Measurements from ENCODE around the gene SEMA3C. TPM values are rescaled to one million over a fixed set of nuclear protein-coding genes. Genes with fewer than 3 reads are reported as not detected.

The SEMA3C gene
- total RNA-seq, 1 experiment from 2014 or later = 232 TPM

- H3K9me3 ChIP-seq (ENCODE audit: control insufficient read depth, insufficient read depth, low read depth, low read length) = no peaks in the 10 kb centered on the region
- peaks cover 17% of the 10 kb centered on the region for H3K36me3 ChIP-seq (ENCODE audit: control insufficient read depth, insufficient read depth, low read length)
- H3K27ac ChIP-seq (ENCODE audit: low read length) = peak overlapping the region; percentile 87
- in situ Hi-C loops (cut with HindIII; ENCODE audit: low pct_unique_long_range_greater_than_20kb, low sequenced_read_pairs) = no loop called here
- ChIA-PET CTCF (no interaction called here), POLR2A (no interaction called here)
- H3K4me3 ChIP-seq (ENCODE audit: low read depth in 2 of 2, low read length in 2 of 2) = no peak overlapping the region
- peaks cover 81% of the 10 kb centered on the region for H3K4me1 ChIP-seq (ENCODE audit: control insufficient read depth, insufficient read depth, low read length)
- TF ChIP-seq TCF7L2 (IDR thresholded peaks at IDR 0.05; ENCODE audit: low read depth, low read length) (no peak), REST (IDR thresholded peaks at IDR 0.05; ENCODE audit: insufficient read depth in 1 of 2, low read depth in 2 of 2, low read length in 1 of 2) (no peak), POLR2AphosphoS5 (IDR thresholded peaks at IDR 0.05; ENCODE audit: low read depth, low read length) (no peak)
- intact Hi-C loops (cut with micrococcal nuclease; ENCODE audit: unreplicated experiment) = no loop called here
- BruUV-seq (replicated peaks) = no TSS peak
- ATAC-seq = no peak
- DNase-seq (ENCODE audit: low read depth, low spot score) = no peak
- H3K27me3 ChIP-seq (ENCODE audit: control insufficient read depth, insufficient read depth, low read length) = no peaks in the 10 kb centered on the region
Observed at GRCh38 chr7:80908360-80908797, 10.5 kb downstream of the SEMA3C start.

GRCh38 chr7:80907612-80908011 is 11.2 kb downstream of the SEMA3C start:
- Histone ChIP-seq H3K27me3 (ENCODE audit: control insufficient read depth, insufficient read depth, low read length) (no peaks in the 10 kb centered on the region), H3K4me3 (ENCODE audit: low read depth in 2 of 2, low read length in 2 of 2) (no peak overlapping the region; a peak in 1 of 4 replicates), H3K27ac (ENCODE audit: low read length) (peak overlapping the region; percentile 87), H3K4me1 (ENCODE audit: control insufficient read depth, insufficient read depth, low read length) (peaks cover 86% of the 10 kb centered on the region), H3K36me3 (ENCODE audit: control insufficient read depth, insufficient read depth, low read length) (peaks cover 17% of the 10 kb centered on the region), H3K9me3 (ENCODE audit: control insufficient read depth, insufficient read depth, low read depth, low read length) (no peaks in the 10 kb centered on the region)
- ChIA-PET POLR2A (no interaction called here), CTCF (no interaction called here)
- no peak for TF ChIP-seq SIN3A (IDR thresholded peaks at IDR 0.05; ENCODE audit: borderline replicate concordance, insufficient read depth, low read depth, low read length)
- no peak for TF ChIP-seq POLR2AphosphoS5 (IDR thresholded peaks at IDR 0.05; ENCODE audit: low read depth, low read length)
- no peak; the same call in 1 of the 2 replicates for TF ChIP-seq TCF7L2 (IDR thresholded peaks at IDR 0.05; ENCODE audit: low read depth, low read length)
- TF ChIP-seq CTCF (IDR thresholded peaks at IDR 0.05) = no peak
- no peak for TF ChIP-seq REST (IDR thresholded peaks at IDR 0.05; ENCODE audit: insufficient read depth in 1 of 2, low read depth in 2 of 2, low read length in 1 of 2)
- ATAC-seq = no peak
- in situ Hi-C loops (cut with HindIII; ENCODE audit: low pct_unique_long_range_greater_than_20kb, low sequenced_read_pairs) = no loop called here
- no TSS peak for BruUV-seq (replicated peaks)
- no peak for DNase-seq (ENCODE audit: low read depth, low spot score)
- intact Hi-C loops (cut with micrococcal nuclease; ENCODE audit: unreplicated experiment) = no loop called here

Measured in Panc1 (cell line).